PC-3 (cell line): ENCODE results near the gene TRAPPC4. TPM values are rescaled to one million over a fixed set of nuclear protein-coding genes. Genes with fewer than 3 reads are reported as not detected.

Source experiments
- ATAC-seq: fragments of 200-7000 bp; cut with Tn5 transposase; 2 replicates; pipeline ENCODE4 v1.9.1; 2020; ENCODE audit warnings: mild to moderate bottlenecking, moderate library complexity
- BruUV-seq: library from RNA; stranded (reverse); fragments of 400-500 nt; replicated peaks from 2 replicates; lab custom pipeline; 2021; lab: Mats Ljungman, UMichigan
- CTCF ChIA-PET: fragments of 300-600 bp; sonication (Branson Sonifier 250); formaldehyde crosslinking; loops from one replicate; lab custom pipeline; 2022; ENCODE audit warnings: antibody characterized with exemption; lab: Charles Lee
- POLR2A ChIA-PET: fragments of 300-600 bp; sonication (Branson Sonifier 250); formaldehyde crosslinking; loops from one replicate; lab custom pipeline; 2022; ENCODE audit warnings: antibody characterized with exemption; ENCODE audit not compliant: unreplicated experiment; lab: Charles Lee
- DNase-seq: peaks from one replicate; pipeline ENCODE4 v3.0.0-alpha.2; 2015
- H2AFZ ChIP-seq: fragments of 300-600 bp; sonication (generic); 2 replicates; pipeline ENCODE4 v1.6.0; 2016; ENCODE audit warnings: antibody characterized with exemption, low read length
- H3F3A ChIP-seq: fragments of 300-600 bp; sonication (generic); one replicate; pipeline ENCODE4 v1.6.0; 2017; ENCODE audit warnings: antibody characterized with exemption, low read length, control low read depth, mild to moderate bottlenecking; ENCODE audit not compliant: unreplicated experiment
- H3K27ac ChIP-seq: fragments of 300-600 bp; sonication (generic); 2 replicates; pipeline ENCODE4 v1.5.1; 2016; ENCODE audit warnings: mild to moderate bottlenecking, low read length
- H3K27me3 ChIP-seq: fragments of 300-600 bp; sonication (generic); 2 replicates; pipeline ENCODE4 v1.6.1; 2016; ENCODE audit warnings: low read length, mixed read lengths
- H3K36me3 ChIP-seq: fragments of 300-600 bp; sonication (generic); 2 replicates; pipeline ENCODE4 v1.6.1; 2016; ENCODE audit warnings: low read depth, mixed run types, low read length, mixed read lengths
- H3K4me1 ChIP-seq: fragments of 300-600 bp; sonication (generic); 2 replicates; pipeline ENCODE4 v1.5.1; 2016; ENCODE audit warnings: low read length; ENCODE audit not compliant: insufficient read depth
- H3K4me2 ChIP-seq: fragments of 300-600 bp; sonication (generic); 2 replicates; pipeline ENCODE4 v1.6.0; 2016; ENCODE audit warnings: low read length
- H3K4me3 ChIP-seq: fragments of 300-600 bp; sonication (generic); 2 replicates; pipeline ENCODE4 v1.5.1; 2016; ENCODE audit warnings: mild to moderate bottlenecking, low read length, mixed read lengths
- H3K79me2 ChIP-seq: fragments of 300-600 bp; sonication (generic); 2 replicates; pipeline ENCODE4 v1.6.1; 2017; ENCODE audit warnings: low read length, mixed read lengths
- H3K9ac ChIP-seq: fragments of 300-600 bp; sonication (generic); 2 replicates; pipeline ENCODE4 v1.6.0; 2016; ENCODE audit warnings: mild to moderate bottlenecking, low read length
- H3K9me2 ChIP-seq: fragments of 300-600 bp; sonication (generic); replicated peaks from 2 replicates; pipeline ENCODE4 v1.6.1; 2016; ENCODE audit warnings: mixed run types, low read length, mixed read lengths
- H3K9me3 ChIP-seq: fragments of 300-600 bp; sonication (generic); 2 replicates; pipeline ENCODE4 v1.6.1; 2016; ENCODE audit warnings: low read length, mixed read lengths
- H4K20me1 ChIP-seq: fragments of 300-600 bp; sonication (generic); 2 replicates; pipeline ENCODE4 v1.6.1; 2016; ENCODE audit warnings: low read length, mixed read lengths
- CTCF ChIP-seq: fragments of 300-600 bp; sonication (generic); conservative IDR thresholded peaks from 2 replicates; pipeline ENCODE4 v1.5.1; 2017; ENCODE audit warnings: antibody characterized with exemption, low read depth, mild to moderate bottlenecking, low read length
- EZH2 ChIP-seq: fragments of 300-600 bp; sonication (generic); IDR thresholded peaks from one replicate; pipeline ENCODE4 v1.6.1; 2017; ENCODE audit warnings: antibody characterized with exemption, mild to moderate bottlenecking, low read length; ENCODE audit not compliant: unreplicated experiment
- EZH2phosphoT487 ChIP-seq: fragments of 300-600 bp; sonication (generic); IDR thresholded peaks from 2 replicates; pipeline ENCODE4 v1.6.1; 2018; ENCODE audit warnings: mild to moderate bottlenecking, antibody characterized with exemption, low read length, borderline replicate concordance
- intact Hi-C: fragments of 100-400 bp; cut with micrococcal nuclease; formaldehyde crosslinking; loops from 2 replicates; pipeline ENCODE4 v1.9.0; 2023
- total RNA-seq: library from RNA; depleted of rRNA; stranded (reverse); fragments of >200 nt; gene quantifications from 2 replicates; pipeline ENCODE4 v1.2.3, GENCODE V29; 2014

Gene TRAPPC4
- total RNA-seq, 1 experiment from 2014 or later, result 129 TPM

GRCh38 chr11:118998822-118999221 is 19.7 kb upstream of the TRAPPC4 start:
- TF ChIP-seq CTCF (no peak), EZH2phosphoT487 (no peak), EZH2 (no peak)
- no TSS peak for BruUV-seq
- Histone ChIP-seq H3K9ac (peak overlapping the region; percentile 70), H3F3A (no peaks in the 10 kb centered on the region), H3K36me3 (peaks cover 33% of the 10 kb centered on the region), H3K4me1 (peaks cover 38% of the 10 kb centered on the region), H3K27me3 (no peaks in the 10 kb centered on the region), H2AFZ (peak overlapping the region; percentile 91), H3K4me2 (peak overlapping the region; percentile 91), H4K20me1 (no peaks in the 10 kb centered on the region), H3K9me3 (no peaks in the 10 kb centered on the region), H3K27ac (peak overlapping the region; percentile 41), H3K4me3 (peak overlapping the region; percentile 77), H3K9me2 (no peaks in the 10 kb centered on the region), H3K79me2 (peaks cover 67% of the 10 kb centered on the region)
- DNase-seq (peak; percentile 97), ATAC-seq (peak; percentile 56)
- ChIA-PET CTCF (interaction anchor here (0.6 kb wide), 1 partner anchor 15 kb away, joined by 7 read pairs; no protein-coding TSS in a partner anchor), POLR2A (no interaction called here)
- intact Hi-C loops, result loop anchor here (2.0 kb wide), 1 partner anchor 20 kb away; the partner anchor contains the start of genes RPS25 and TRAPPC4

GRCh38 chr11:119000906-119001305 is 17.7 kb upstream of the TRAPPC4 start:
- H3K79me2 ChIP-seq, result peaks cover 64% of the 10 kb centered on the region
- CTCF ChIA-PET, result no interaction called here
- no TSS peak for BruUV-seq
- ATAC-seq (no peak), DNase-seq (peak; percentile 66)
- peaks cover 38% of the 10 kb centered on the region for H3K4me1 ChIP-seq
- 0 out of 2 replicates have a peak overlapping the region, but pooled peaks have one; percentile 7 for H3K4me3 ChIP-seq
- H3K27me3 ChIP-seq, result no peaks in the 10 kb centered on the region
- H3K27ac ChIP-seq, result no peak overlapping the region; the same call in 1 of the 2 replicates
- H2AFZ ChIP-seq, result no peak overlapping the region
- peaks cover 41% of the 10 kb centered on the region for H3K36me3 ChIP-seq
- intact Hi-C loops, result no loop called here
- TF ChIP-seq EZH2 (no peak), EZH2phosphoT487 (no peak), CTCF (no peak)
- H3K9me2 ChIP-seq, result no peaks in the 10 kb centered on the region
- peak overlapping the region; percentile 54 for H3K4me2 ChIP-seq
- no peaks in the 10 kb centered on the region for H4K20me1 ChIP-seq
- H3F3A ChIP-seq, result no peaks in the 10 kb centered on the region
- H3K9me3 ChIP-seq, result no peaks in the 10 kb centered on the region
- POLR2A ChIA-PET, result interaction anchor here (0.6 kb wide), 1 partner anchor 121 kb away, joined by 5 read pairs; the partner anchor contains the start of gene HINFP
- H3K9ac ChIP-seq, result no peak overlapping the region

DNA sequence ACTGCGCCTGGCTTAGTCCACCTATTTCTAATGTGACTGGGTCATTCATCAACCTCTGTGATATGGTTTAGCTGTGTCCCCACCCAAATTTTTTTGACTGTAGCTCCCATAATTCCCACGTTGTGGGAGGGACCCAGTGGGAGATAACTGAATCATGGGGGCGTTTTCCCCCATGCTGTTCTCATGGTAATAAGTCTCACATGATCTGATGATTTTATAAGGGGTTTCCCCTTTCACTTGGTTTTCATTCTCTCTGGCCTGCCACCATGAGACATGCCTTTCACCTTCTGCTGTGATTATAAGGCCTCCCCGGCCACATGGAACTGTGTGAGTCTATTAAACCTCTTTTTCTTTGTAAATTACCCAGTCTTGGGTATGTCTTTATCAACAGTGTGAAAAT is 11.9 kb upstream of the TRAPPC4 start:
- Histone ChIP-seq H3K4me3 (no peak overlapping the region), H3K4me1 (no peaks in the 10 kb centered on the region), H3K9me2 (no peaks in the 10 kb centered on the region), H3K27ac (no peak overlapping the region), H3K79me2 (peaks cover 8% of the 10 kb centered on the region), H3K27me3 (no peaks in the 10 kb centered on the region), H4K20me1 (no peaks in the 10 kb centered on the region), H3F3A (no peaks in the 10 kb centered on the region), H3K9ac (no peak overlapping the region), H3K4me2 (no peak overlapping the region), H3K9me3 (no peaks in the 10 kb centered on the region), H3K36me3 (peaks cover 41% of the 10 kb centered on the region), H2AFZ (no peak overlapping the region)
- DNase-seq (no peak), ATAC-seq (no peak)
- ChIA-PET CTCF (no interaction called here), POLR2A (no interaction called here)
- no TSS peak for BruUV-seq
- intact Hi-C loops, result no loop called here
- TF ChIP-seq CTCF (no peak), EZH2phosphoT487 (no peak), EZH2 (no peak)
